SIG-M5 treated with dmso at 0.1 percent for 504 hours (cell line): ENCODE results near the gene KIFC3.
A peak's percentile ranks its signal among the peaks of the same experiment; 100 is the strongest.
"Not testable (repeated sequence)": the region's sequence is repeated elsewhere in the genome, so short reads cannot be mapped to it uniquely, and the experiment has no call there.

Experiments used
- DNase-seq: peaks from one replicate; lab custom pipeline; 2025; ENCODE audit not compliant: unreplicated experiment; lab: John Stamatoyannopoulos, UW

KIFC3 gene

DNA sequence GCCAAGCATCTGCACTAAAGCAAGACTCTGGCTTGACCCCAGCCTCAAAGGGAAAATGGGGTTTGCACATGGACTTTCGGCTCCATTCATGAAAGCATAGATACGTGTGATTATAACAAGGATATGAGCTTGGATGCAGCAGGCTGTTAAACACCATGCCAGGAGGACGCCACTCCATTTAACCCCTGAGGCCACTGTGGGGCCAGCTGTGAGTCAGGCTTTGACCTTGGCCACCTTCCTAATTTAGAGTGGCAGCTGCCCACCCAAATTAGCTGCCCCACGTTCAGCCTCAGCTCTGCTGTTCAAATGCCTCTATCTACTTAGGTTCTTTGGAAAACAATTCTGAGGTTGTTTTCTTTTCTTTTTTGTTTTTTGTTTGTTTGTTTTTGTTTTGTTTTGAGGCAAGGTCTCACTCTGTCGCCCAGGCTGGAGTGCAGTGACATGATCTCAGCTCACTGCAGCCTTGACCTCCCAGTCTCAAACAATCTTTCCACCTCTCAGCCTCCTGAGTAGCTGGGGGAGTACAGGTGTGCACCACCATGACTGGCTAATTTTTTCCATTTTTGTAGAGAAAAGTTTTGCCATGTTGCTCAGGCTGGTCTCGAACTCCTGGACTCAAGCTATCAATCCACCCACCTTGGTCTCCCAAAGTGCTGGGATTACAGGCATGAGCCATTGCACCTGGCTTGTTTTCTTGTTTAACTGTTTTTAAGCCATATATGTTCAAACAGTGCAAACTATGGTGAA, 23.2 kb upstream of the KIFC3 start:
- DNase-seq, result no peak

DNA sequence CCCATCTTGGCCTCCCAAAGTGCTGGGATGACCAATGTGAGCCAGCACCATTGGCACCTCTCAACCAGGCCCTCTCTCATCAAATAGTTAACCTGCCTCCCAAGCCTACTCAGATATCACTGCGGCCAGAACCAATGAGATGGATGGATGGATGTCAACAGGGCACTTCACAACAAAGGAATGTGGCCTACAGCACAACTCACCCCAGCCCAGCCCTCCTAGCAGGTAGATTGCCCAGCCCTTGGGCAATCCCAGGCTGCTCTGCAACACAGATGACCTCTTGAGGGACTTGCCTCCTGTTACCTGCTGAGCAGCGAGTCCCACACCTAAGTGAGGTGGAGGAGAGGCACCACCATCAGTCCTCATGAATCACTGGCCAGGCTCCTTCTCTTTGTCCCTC, 22.6 kb upstream of the KIFC3 start:
- peak; percentile 12 for DNase-seq

DNA sequence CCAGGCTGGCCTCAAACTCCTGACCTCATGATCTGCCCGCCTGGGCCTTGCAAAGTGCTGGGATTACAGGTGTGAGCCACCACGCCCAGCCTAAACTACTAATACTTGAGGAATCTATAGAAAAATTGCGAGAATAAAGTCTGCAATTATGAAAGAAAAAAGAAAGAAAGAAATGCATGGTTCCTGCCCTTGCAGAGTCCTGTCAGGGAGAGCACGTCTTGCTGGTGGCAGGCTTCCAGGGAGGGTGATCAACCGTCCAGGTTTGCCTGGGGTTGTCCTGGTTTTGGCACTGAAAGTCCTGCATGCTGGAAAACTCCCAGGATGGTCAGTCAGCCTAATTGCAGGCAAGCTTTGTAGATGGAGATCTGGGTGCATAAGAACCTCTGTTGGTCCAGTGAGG, 21.5 kb upstream of the KIFC3 start:
- DNase-seq, result no peak

DNA sequence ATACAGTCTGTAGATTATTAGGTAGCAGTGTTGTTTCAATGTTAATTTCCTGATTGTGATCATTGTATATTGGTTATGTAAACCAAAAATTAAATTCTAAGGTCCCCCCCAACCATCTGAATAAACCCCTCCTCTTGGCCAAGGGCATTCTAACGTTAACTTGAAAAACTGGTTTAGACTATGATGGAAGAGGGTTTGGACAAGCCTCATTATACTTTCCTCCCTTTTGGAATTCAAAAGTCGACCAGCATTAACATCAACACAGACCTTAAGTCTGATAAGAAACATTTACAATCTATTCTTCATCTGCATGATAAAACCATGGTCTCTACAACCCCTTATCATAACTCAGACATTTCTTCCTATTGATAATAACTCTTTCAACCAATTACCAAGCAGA, 20.6 kb upstream of the KIFC3 start:
- no peak for DNase-seq

DNA sequence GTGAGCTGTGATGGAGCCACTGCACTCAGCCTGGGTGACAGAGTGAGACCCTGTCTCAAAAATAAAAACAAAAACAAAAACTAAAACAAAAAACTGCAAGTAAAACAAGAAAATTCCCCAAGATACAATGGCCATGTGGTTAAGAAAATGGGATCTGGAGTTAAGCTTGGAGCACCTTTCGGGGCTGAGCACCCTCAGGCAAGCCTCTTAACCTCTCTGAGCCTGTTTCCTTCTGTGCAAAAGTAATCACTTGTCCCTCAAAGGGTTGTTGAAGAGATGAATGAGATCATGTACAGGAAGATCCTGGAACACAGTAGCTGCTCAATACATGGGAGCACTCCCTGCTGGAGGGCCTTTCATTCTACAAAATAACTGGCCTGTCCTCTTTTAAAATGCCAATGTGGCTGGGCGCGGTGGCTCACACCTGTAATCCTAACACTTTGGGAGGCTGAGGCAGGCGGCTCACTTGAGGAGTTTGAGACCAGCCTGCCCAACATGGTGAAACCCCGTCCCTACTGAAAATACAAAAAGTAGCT, 19.8 kb upstream of the KIFC3 start:
- no peak for DNase-seq

DNA sequence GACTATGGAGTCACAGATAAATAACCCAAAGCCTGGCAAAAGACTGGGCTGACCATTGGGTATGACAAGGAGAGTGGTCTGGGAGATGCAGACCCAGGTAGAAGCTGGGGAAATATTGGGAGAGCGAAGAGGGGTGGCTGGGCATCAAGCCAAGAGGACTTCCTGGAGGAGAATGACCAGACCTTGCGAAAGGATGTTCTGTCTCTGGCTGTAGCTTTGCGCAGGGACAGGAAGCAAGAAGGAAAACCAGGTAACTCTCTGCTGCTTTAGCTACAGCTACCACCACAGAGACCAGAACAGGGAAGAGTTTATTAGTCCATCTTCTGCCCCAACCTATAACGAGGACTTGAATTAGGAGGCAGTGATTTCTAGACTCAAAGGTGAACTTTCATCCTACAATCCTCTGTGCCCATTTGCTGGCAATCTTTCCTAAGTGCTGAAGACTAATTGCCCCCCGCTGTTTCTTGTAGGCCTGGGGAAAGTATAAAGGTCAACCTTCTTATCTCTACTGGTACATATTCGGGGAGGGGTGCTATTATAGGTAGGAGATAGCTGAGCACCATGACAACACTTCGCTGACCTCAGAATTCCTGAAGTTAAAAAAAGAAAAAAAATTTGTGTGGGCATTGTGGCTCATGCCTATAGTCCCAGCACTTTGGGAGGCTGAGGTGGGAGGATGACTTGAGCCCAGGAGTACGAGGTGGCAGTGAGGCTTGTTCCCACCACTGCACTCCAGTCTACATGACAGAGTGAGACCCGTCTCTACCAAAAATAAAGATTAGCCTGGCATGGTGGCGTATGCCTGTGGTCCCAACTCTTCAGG, 19.1 kb upstream of the KIFC3 start:
- no peak for DNase-seq

DNA sequence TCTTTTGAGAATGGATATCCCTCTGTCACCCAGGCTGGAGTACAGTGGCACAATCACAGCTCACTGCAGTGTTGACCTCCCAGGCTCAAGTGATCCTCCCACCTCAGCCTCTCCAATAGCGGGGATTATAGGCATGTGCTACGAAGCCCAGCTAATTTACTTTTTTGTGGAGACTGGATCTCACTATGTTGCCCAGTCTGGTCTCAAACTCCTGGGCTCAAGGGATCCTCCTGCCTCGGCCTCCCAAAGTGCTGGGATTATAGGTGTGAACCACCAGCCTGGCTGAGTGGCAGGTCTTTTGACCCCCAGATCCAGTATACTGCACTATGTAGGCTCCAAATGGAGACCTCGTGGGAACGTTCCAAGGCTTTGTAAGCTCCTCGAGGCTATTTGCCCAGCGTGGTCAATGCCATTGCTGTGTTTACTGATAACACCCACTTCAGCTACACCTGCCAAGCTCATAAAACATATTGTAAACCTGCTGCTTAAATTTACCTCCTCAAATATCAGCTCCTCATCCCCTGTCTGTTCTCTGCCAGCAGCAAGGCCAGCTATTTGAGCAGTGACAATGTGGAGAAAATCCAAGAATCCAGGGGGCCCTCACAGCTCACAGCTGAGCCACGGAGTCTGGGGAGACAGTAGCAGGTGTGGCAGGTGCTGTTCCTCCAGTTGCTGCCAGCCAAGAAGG, 16.2 kb upstream of the KIFC3 start:
- DNase-seq, result no peak

DNA sequence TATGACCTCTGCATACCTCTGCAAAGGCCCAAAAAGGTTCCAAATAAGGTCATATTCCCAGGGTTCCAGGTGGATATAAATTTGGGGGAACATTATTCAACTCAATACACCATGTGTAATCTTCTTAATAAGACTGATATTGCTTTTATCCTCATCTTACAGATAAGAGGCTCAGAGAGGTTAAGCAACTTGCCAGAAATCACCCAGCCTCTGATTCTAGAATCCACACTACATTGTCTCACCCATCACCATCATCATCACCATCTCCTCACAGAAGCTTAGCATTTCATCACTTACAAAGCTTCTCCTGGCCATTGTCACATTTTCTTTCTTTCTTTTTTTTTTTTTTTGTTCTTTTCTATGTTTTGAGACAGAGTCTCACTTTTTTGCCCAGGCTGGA, 15.4 kb upstream of the KIFC3 start:
- DNase-seq, result no peak

DNA sequence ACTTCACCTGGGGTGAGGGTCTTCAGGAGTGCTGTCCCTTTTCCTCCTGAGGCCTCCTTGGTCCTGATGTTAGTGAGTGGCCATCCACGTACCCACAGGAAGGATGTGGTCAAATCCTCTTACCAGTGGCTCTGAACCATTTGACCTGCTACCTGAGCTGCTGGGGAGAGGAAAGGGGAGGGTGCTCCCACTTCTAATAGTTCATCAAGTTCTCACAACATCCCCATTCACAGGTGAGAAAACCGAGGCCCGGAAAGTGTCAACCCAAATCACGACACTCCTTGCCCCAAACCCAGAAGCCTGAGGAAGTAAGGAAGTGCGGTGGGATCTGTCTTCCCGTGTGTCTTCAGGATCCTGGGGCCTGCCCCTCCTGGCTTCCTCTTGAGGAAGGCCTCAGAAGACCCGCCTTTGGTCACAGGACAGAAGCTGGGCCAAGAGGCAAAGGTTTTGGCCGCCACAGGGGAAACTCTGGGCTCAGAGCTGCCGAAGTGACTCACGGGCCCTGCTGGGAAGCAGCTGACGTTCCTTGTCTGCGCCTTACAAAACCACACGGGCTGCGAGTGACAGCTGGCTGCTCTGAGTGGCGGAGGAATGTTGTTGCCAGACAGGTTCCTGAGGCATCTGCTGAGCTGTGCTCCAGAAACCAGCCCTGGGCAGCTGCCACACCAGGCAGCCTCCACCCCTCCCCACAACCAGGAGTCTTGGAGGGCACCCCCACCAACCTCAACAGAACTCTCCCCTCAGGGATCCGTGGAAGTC, 13.9 kb upstream of the KIFC3 start:
- peak; percentile 71 for DNase-seq

DNA sequence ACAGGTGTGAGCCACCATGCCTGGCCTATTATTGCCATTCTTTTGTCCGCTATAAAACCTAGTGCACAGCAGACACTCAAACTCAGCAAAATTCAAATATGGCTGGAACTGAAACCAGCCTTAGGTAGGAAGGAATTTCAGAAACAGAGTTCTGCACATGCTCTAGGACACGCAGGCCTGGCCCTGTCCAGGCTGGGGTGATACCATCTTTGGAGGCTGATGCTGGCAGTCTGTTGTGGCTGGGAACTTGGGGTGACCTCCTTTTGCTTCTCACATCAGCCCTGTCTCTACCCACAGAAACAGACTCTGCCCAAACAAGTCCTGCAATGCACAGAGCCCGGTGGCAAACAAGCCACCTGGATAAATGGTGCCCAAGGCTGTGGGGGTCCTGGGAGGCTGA, 12.6 kb upstream of the KIFC3 start:
- no peak for DNase-seq

DNA sequence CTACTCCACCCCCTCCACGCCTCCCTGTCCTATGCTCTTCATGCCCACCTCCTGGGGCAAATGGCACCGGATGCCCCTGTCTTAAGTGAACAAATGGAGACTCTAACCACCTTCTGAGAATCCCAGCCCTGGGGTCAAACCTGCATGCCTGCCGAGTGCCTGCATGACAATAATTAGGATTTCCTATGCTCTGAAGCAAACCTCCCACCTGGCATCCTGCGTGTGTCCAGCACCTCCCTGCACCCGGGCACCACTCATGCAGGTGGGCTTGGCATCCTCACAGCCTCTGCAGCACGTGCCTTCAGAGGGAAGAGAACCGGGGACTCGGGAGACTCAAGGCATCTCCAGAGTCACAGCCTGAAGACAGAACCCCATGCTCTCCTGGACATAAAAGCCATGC, 11.2 kb upstream of the KIFC3 start:
- DNase-seq, result no peak

DNA sequence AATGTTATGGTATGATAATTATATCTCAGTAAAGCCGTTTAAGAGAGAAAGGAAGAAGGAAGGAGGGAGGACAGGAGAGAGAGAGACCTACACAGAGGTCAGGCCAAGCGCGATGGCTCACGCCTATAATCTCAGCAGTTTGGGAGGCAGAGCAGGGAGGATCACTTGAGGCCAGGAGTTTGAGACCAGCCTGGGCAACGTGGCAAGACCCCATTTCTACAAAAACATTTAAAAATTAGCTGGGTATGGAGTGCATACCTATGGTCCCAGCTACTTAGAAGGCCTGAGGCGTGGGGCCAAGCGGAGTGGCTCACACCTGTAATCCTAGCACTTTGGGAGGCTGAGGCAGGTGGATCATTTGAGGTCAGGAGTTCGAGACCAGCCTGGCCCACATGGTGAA, 9.0 kb upstream of the KIFC3 start:
- DNase-seq, result not testable (repeated sequence)

DNA sequence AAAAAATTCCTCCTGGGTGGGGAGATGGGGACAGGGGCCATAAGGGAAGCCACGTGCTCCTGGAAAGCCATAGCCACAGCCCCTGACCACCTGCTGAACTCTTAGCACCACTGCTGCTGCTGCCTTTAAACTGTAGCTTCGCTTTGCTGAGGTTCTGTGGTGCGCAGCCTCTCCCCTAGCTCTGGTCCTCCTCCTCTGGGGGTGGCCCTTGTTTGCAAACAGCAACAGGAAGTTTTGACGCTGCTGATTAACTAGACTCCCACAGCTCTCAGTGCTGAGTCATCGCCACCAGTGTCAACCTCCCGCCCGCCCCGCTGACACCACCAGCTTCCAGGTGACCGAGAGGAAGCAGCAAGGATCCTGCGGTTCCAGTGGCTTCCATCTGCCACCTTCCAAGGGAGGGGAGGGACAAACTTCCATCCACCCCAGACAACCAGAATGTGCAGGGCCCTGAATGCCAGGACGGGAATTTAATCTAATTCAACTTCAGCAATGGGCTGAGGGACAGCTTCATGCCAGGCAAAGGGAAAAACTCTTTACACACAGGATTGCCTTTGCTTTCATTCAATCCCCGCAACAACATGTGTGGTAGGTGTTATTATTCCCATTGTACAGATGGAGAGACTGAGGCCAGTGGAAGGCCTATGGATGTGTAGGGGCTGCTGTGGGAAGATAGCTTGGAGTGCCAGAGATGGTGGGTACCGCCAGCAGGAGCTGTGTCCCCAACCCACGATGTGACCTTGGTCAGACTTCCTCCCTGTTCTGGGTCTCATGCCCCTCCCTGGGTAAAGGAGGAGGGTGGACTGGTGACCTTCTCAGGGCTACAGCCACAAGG, 8.1 kb upstream of the KIFC3 start:
- DNase-seq, result peak; percentile 82

DNA sequence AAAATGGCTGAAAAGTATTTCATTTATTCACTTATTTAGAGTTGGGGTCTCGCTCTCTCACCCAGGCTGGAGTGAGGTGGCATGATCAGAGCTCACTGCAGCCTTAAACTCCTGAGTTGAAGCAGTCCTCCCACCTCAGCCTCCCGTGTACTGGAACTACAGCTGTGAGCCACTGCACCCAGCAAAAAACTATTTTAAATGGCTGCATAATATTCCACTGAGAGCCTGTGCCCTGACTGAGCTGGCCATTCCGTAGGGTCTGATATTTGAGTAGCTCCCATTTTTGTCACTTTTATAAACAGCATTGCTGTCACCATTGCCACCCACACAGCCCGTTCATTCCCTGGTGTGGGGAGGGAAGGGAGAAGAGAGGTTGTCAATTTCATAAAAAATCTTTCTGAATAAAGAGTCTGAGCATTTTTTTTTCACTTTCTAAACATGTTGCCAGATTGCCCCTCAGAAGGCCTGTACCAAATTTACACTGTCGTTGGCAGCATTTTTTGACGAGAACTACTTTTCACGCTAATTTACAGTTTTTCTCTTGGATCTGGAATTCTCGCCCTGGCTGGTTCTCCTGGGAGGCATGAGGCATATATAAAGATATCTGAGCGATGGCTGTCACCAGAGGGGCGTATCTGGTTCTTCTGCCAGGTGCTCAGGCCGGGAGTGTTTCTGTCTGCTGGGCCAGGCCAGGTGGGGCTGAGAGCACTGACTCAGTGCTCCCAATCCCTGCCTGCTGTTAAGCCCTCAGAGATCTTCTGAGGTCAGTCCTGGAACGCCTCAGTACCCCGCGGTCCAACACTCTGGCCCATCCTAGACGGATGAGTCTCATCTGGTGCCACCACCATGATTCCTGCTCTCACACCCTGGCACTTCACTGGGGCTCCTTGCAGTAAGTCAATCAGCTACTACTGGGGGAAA, 7.2 kb upstream of the KIFC3 start:
- DNase-seq, result no peak

DNA sequence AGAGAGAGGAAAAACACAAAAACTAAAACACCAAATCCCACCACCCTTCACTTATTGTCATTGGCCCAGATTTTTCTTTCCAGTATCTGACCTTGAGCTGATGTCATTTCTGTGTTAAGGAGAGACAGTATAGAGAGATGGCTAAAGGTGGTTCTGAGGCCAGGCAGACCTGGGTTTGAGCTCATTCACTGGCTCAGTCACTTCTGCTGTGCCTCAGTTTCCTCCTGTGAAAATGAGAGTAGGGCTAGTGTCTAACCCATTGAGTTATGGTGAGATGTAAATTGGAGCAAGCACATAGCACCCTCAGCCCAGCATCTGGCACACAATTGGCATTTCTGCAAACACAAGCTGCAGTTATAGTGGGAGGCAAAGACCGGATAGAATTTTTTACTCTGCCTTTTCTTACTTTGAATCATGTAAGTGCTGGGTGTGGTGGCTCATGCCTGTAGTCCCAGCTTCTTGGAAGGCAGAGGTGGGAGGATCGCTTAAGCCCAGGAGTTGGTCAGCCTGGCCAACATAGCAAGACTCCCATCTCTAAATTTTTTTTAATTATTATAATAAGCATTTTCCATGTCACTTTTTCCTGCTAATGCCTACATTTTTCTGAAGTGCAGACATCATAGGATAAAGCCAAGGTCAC, 6.4 kb upstream of the KIFC3 start:
- DNase-seq, result no peak

DNA sequence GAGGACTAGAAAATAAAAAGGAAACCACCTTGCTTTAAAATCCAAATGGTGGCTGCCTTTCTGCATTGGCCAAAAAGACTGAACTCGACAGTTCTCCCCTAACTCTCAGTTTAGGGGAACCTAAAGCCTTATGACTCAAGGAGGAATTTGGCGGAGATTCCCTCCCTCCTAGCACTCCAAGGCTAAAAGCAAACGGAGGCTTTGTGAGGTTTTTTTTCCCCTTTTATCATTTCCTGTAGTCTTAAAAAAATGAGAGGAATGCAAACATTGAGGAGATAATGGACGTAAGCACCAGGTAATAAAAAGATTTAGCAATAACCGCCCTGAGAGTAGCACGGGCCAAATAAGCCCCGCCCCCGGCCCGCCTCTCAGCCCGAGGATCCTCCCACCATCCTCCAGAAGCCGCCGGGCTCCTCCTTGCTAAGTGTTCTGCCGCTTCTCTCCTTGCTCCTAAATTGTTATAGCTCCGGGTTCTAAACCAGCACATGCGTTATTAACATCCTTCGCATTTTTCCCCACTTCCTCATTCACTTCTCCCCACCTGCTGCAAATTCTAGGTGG, 5.8 kb upstream of the KIFC3 start:
- DNase-seq, result peak; percentile 82

DNA sequence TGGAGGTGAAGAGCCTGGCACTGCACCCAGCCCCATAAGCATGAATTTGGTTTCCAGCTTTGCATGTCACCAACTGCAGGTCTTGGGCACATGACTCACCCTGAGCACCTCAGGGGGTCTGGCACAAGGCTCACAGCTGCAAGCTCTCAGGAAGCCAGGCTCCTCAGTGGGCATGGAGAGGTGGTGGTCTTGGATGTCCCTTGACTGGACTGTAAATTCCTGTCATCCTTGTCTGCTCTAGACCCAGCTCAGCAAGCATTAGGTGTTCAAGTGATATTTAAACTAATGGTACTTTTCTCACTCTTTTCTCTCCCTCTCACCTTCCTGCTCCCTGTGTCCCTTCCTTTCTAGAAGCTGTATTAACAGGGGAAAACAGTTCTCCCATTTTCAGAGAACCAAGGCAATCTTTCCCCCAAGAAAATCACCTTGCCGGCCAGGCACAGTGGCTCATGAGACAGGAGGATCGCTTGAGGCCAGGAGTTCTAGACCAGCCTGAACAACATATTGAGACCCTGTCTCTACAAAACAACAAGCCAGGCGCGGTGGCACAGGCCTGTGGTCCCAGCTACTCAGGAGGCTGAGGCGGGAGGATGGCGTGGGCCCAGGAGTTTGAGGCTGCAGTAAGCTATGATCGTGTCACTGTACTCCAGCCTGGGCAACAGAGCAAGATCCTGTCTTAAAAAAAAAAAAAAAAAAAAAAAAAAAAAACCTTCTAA, 5.1 kb upstream of the KIFC3 start:
- DNase-seq, result no peak

DNA sequence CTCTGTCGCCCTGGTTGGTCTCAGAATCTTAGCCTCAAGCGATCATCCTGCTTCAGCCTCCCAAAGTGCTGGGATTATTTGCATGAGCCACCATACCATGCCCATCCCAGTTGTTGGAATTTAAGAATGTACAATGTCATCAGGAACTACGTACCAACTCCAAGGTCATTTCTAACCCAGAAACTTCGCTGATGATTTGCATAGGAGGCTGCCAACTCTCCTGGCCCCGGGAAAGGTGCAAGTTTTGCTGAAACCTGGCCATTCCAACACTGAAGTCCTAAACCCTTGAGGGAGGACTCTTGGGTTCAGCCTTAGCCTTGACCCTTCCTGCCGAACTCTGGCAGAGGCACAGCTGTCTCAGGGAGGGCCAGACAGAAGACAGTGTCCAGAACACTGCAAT, 2.9 kb upstream of the KIFC3 start:
- DNase-seq, result no peak
